Stimulated activated CD4-positive, alpha-beta T cell treated with anti-CD3 and anti-CD28 coated beads, Interleukin-15, amount 100 ng/mL, for 48 hours (primary cell): ENCODE results near the gene OR51Q1.

Experiments
- DNase-seq, 2 donors: peaks; one replicate each; pipeline ENCODE4 v3.0.0-alpha.2; 2020; ENCODE audit warnings: low read depth in 2 of 2

The OR51Q1 gene

DNA sequence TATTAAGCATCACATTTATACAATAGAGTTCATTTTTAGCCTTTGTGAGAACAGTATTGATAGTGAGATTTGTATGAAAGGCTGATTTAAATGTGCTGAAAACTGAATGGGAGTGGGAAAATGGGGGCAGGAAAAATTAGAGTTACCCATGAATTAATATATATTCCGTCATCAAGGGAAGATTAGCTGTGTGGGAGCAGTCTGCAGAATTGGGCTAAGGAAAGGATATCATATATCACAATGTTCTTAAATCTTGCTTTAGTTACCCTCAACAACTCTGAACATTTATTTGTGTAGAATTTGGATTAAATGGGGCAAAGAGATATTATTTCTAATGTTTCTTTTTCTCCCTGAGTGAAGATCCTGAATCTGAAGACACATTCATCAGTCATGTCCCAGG, at the start of gene OR51Q1:
Gene OR51Q1, plus strand, starts transcription at position 301 of the 400 bp plus-strand sequence. Its CDS starts 90 bp downstream, at position 391.
- no peak for DNase-seq

DNA sequence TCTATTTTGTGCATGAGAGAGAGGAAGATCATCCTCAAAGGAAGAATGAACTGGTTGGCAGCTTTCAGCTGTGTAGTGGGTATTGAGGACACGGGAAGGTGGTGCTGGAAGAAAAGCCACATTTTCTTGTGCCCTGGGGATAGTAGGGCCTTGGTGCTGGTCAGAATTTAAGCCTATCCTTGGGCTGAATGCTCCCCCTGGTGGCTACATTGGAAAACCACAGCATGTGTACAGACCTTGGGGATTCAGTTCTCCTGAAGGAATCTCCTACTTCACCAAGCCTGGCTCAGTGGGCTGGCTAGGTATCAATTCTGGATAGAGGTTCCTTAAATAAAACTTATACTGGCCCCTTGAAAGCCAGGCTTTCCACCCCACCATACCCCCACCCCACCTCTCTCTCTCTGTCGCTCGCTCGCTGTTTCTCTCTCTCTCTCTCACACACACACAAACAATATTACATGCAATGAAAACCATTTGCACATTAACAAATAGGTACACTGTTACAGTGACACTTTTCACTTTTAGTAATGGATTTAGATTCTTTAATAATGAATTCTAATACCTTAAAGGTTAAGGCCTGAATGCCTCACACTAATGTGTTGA, 41.1 kb upstream of the OR51Q1 start:
- peak; percentile 4 to 9 for DNase-seq

- no peak for DNase-seq
These were observed 38.3 kb upstream of the OR51Q1 start, which contains the start of gene OR51M1 for GRCh38 chr11:5383576-5383975. Gene OR51M1 (plus strand): TSS chr11:5383812. CDS start chr11:5389399, 5,587 bp downstream.

DNA sequence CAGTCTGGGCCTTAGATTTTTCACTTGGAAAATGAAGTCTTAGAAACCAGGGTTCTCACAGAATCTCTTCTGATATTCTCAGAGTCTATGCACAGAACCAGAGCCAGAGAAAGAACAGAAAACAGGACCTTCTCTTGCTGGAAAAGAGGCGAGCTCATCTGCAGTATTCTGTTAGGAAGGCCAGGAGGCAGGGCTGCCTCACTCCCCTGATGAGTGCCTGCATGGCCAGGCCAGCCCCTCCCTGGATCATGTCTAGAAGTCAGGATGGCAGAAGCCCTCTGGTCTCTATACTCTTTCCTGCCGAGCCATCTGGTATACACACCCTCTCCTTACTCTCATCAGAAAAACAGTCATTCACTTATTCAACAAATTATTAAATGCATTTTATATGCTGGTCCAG, 37.6 kb upstream of the OR51Q1 start:
- no peak for DNase-seq

DNA sequence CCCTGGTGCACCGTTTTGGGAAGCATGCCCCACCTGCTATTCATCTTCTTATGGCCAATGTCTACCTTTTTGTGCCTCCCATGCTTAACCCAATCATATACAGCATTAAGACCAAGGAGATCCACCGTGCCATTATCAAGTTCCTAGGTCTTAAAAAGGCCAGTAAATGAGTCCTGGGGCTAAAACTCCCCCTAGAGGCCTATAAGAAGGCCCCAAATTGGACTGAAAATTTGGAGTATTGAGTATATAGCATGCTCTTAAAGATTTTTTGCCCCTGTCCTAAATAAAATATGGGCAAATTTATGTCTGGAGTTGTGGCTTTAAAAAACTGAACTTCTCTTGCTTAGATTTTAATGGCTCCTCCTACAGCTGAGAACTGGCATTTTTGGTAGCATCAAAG, 31.7 kb upstream of the OR51Q1 start:
- DNase-seq = no peak

GRCh38 chr11:5394091-5394490, 27.8 kb upstream of the OR51Q1 start:
- no peak for DNase-seq

GRCh38 chr11:5398936-5399335, 23.0 kb upstream of the OR51Q1 start:
- DNase-seq = no peak

DNA sequence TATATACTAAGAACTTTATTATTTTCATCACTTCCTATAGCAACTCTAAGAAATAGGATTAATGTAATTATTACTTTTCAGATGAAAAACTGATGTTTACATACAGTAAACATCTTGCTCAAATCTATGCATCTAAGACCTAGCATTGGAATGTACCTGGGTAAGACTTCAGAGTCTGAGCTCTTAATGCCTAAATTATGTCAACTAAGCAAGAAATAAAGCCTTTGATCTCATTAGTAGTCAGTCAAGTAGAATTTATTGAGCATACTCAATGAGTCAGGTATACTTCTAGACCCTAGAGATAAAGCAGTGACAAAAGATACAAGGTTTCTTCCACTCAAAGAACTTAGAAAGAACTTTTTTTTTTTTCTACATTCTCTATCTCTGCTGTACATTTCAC, 16.7 kb upstream of the OR51Q1 start:
- DNase-seq = no peak

DNA sequence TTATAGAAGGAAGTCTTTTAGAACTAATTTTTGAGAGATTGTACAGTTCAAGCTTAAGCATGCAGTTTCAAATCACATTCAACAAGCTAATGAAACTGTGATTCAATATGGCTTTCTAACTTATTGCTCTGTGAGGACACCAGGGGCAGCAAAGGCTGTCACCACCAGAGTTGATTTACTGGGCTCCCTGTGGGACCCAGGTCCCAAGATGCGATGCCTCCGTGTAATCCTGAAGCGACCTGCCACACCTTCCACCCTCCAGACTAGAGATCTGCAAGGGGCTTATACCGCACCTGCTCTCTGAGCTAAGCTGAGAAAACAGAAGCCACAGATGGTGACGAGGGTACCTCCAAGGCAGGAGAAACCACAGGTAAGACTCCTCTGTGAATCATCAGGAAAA, 918 bp upstream of the OR51Q1 start:
- no peak for DNase-seq

DNA sequence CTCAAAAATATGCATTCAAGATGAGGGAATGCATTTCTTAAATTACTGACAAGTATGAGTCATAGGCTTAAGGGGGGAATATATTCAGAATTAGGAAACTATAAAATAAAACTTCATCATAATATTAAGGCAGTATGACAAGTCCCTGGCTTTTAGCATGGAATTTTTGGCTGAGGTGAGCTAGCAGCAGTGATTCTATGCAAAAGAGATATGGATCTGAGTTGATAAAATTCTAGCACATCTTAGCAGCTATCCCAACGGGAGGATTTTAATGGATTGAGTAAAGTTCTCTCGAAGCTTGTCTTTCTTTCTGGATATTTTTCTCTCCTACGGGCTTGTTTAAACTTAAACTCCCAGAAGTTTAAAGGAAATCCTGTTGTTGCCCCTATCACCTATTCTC, 1.2 kb downstream of the OR51Q1 start:
- no peak for DNase-seq

GRCh38 chr11:5441414-5441813, 19.5 kb downstream of the OR51Q1 start, which contains the start of gene OR51I1:
Gene OR51I1 (minus strand): TSS chr11:5441514. CDS start chr11:5441514, 0 bp downstream.
- DNase-seq = no peak

- DNase-seq = no peak
These were observed 22.0 kb downstream of the OR51Q1 start for GRCh38 chr11:5443835-5444393.

DNA sequence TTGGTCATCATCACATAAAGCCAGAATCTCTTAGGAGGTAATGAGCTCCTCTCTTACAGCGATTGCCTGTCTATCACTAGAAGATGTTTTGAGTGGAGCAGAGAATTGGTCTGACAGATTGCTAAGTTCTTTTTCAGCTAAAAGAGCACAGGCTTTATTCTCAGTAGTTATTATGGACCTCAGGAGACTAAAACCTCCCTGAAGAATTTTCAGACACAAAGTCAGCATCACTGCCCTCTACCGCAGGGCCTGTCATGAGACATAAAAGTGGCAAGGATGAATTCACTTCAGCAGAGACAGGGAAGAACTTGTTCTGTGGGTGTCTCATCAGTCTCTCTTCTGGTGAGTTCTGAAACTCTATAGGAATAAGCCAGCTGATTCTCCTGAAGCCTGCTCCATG, 27.1 kb downstream of the OR51Q1 start, which contains the start of gene OR51I2:
Gene OR51I2, plus strand, starts transcription at position 301 of the 400 bp plus-strand sequence. CDS start 4,166 bp downstream, outside the sequence.
- no peak for DNase-seq

- no peak for DNase-seq
These were observed 27.5 kb downstream of the OR51Q1 start for GRCh38 chr11:5449432-5449831.

GRCh38 chr11:5460983-5461621, 39.2 kb downstream of the OR51Q1 start:
- DNase-seq = no peak

GRCh38 chr11:5467527-5467926, 45.6 kb downstream of the OR51Q1 start:
- no peak for DNase-seq
